Thoracic aorta (tissue), 2 donors: Measurements from ENCODE around the gene ATG16L2. TPM values are rescaled to one million over a fixed set of nuclear protein-coding genes. Genes with fewer than 3 reads are reported as not detected.
A peak's percentile ranks its signal among the peaks of the same experiment; 100 is the strongest.

ENCODE experiments used
- ATAC-seq: fragments of 150-250 bp; one replicate; pipeline ENCODE4 v1.8.0; 2017; ENCODE audit warnings: low read depth; ENCODE audit not compliant: insufficient number of reproducible peaks, low FRiP score
- DNase-seq: peaks from one replicate; pipeline ENCODE4 v3.0.0-alpha.2; 2020; ENCODE audit warnings: low spot score
- H3K27ac ChIP-seq, 2 donors: fragments of 200-600 bp; sonication (generic); 1 replicate in 1 of 2; 2 replicates in 1 of 2; pipeline ENCODE4 v1.5.1; 2016; ENCODE audit warnings: mild to moderate bottlenecking in 2 of 2, moderate library complexity in 2 of 2
- H3K27me3 ChIP-seq: fragments of 200-600 bp; sonication (generic); replicated peaks from 2 replicates; pipeline ENCODE4 v1.6.0; 2016; ENCODE audit warnings: mild to moderate bottlenecking; ENCODE audit not compliant: insufficient read depth
- H3K36me3 ChIP-seq: fragments of 200-600 bp; sonication (generic); one replicate; pipeline ENCODE4 v1.5.1; 2016
- H3K4me1 ChIP-seq, 2 donors: fragments of 200-600 bp; sonication (generic); 1 replicate in 1 of 2; 2 replicates in 1 of 2; pipeline versions ENCODE4 v1.5.1 to v1.6.0; 2016; ENCODE audit warnings: low read depth in 2 of 2, mild to moderate bottlenecking in 1 of 2; ENCODE audit not compliant: control insufficient read depth in 1 of 2
- H3K4me3 ChIP-seq: fragments of 200-600 bp; sonication (generic); 2 replicates; pipeline ENCODE4 v1.5.1; 2016; ENCODE audit warnings: mild to moderate bottlenecking
- H3K9me3 ChIP-seq: fragments of 200-600 bp; sonication (generic); 2 replicates; pipeline ENCODE4 v1.5.1; 2016
- CTCF ChIP-seq: fragments of 200-600 bp; sonication (generic); IDR thresholded peaks from one replicate; pipeline ENCODE4 v1.5.1; 2019; ENCODE audit warnings: antibody characterized with exemption
- total RNA-seq, 2 donors: library from RNA; depleted of rRNA; stranded (reverse); fragments of >200 nt; gene quantifications; one replicate each; pipeline versions ENCODE4 v1.1.0 to v1.2.3, GENCODE V29; 2016

The ATG16L2 gene
- total RNA-seq, 2 donors from 2014 or later: 36.0 to 65.5 TPM

GRCh38 chr11:72833811-72834493 is 19.7 kb downstream of the ATG16L2 start:
- Histone ChIP-seq H3K4me1 (peaks cover 32 to 79% of the 10 kb centered on the region in 2 donors), H3K27me3 (no peaks in the 10 kb centered on the region), H3K27ac (peak overlapping the region; percentile 98 to 99), H3K36me3 (peaks cover 13% of the 10 kb centered on the region), H3K4me3 (peak overlapping the region; percentile 18), H3K9me3 (no peaks in the 10 kb centered on the region)
- no peak for TF ChIP-seq CTCF
- ATAC-seq: peak; percentile 23
- no peak for DNase-seq

GRCh38 chr11:72834905-72835304 is 20.7 kb downstream of the ATG16L2 start:
- Histone ChIP-seq H3K27me3 (no peaks in the 10 kb centered on the region), H3K36me3 (peaks cover 13% of the 10 kb centered on the region), H3K4me1 (peaks cover 32 to 84% of the 10 kb centered on the region in 2 donors), H3K4me3 (no peak overlapping the region), H3K27ac (peak overlapping the region; percentile 98 to 99), H3K9me3 (no peaks in the 10 kb centered on the region)
- no peak for TF ChIP-seq CTCF
- DNase-seq (no peak), ATAC-seq (peak; percentile 38)

- DNase-seq (no peak), ATAC-seq (peak; percentile 9)
- Histone ChIP-seq H3K27me3 (no peaks in the 10 kb centered on the region), H3K9me3 (no peaks in the 10 kb centered on the region), H3K4me3 (no peak overlapping the region), H3K4me1 (peaks cover 32 to 81% of the 10 kb centered on the region in 2 donors), H3K27ac (peak overlapping the region; percentile 98 to 99), H3K36me3 (peaks cover 21% of the 10 kb centered on the region)
- TF ChIP-seq CTCF: no peak
Observed at GRCh38 chr11:72836111-72836510, 21.9 kb downstream of the ATG16L2 start.

- Histone ChIP-seq H3K36me3 (peaks cover 29% of the 10 kb centered on the region), H3K27ac (peak overlapping the region; percentile 2 to 21)
- no peak for ATAC-seq
Observed at GRCh38 chr11:72838691-72839305, 24.6 kb downstream of the ATG16L2 start.

More at GRCh38 chr11:72838691-72839305, 24.6 kb downstream of the ATG16L2 start:
- H3K4me1 ChIP-seq: peaks cover 22 to 55% of the 10 kb centered on the region in 2 donors
- no peak for DNase-seq
- no peak overlapping the region for H3K4me3 ChIP-seq
- H3K27me3 ChIP-seq: no peaks in the 10 kb centered on the region
- no peak for TF ChIP-seq CTCF
- no peaks in the 10 kb centered on the region for H3K9me3 ChIP-seq
